ENCODE results near the gene LTBP1. TPM values are rescaled to one million over a fixed set of nuclear protein-coding genes. Genes with fewer than 3 reads are reported as not detected.

Gene LTBP1
- total RNA-seq, 1 experiment from 2014 or later = 28.5 TPM

DNA sequence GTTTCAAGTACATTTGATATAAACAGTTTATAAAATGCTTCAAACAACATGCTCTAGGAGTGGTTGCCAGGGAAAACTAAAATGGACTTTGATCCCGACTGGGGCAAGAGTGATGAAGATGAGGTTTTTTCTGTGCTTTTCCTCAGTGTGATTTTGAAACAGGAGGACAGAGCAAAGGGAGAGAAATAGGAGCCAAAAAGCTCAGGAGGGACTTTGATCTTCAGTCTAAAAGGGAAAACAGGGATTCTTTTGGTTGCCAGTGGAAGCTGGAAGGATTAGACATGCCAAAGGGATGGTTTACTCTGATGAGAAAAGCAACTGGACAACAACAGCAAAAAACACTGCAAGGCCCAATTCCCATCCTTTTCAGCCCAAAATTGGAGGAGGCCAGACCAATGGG is 95.5 kb downstream of the LTBP1 start:
- Histone ChIP-seq H3K14ac (ENCODE audit: insufficient read depth, low read length) (no peak overlapping the region), H3K23ac (ENCODE audit: insufficient read length, low read depth, low read length) (no peak overlapping the region), H4K5ac (ENCODE audit: insufficient read length, low read depth, low read length) (no peak overlapping the region), H3K18ac (ENCODE audit: insufficient read length, low read depth, low read length) (no peak overlapping the region), H3K27me3 (ENCODE audit: insufficient read depth, low read length) (no peaks in the 10 kb centered on the region), H3K27ac (ENCODE audit: insufficient read length, low read depth, low read length) (no peak overlapping the region), H3K56ac (ENCODE audit: insufficient read length, low read depth, low read length) (no peak overlapping the region), H2BK5ac (ENCODE audit: insufficient read length, low read length) (no peak overlapping the region), H2BK12ac (ENCODE audit: insufficient read length, low read depth, low read length) (no peak overlapping the region), H2BK15ac (ENCODE audit: low read depth, low read length) (no peak overlapping the region), H3K4me1 (ENCODE audit: insufficient read depth, low read length) (no peaks in the 10 kb centered on the region), H2AFZ (ENCODE audit: low read length) (no peak overlapping the region), H3K4ac (ENCODE audit: low read depth, low read length) (no peak overlapping the region), H3K4me2 (ENCODE audit: insufficient read depth, insufficient read length, low read length) (no peak overlapping the region), H4K20me1 (ENCODE audit: control insufficient read depth, insufficient read depth, insufficient read length) (no peaks in the 10 kb centered on the region), H4K8ac (replicated peaks; ENCODE audit: insufficient read length, low read depth, low read length) (no peak overlapping the region), H3K79me2 (ENCODE audit: insufficient read depth, low read length) (0 out of 2 replicates have a peak, but pooled peaks cover 3% of the 10 kb centered on the region), H3K23me2 (ENCODE audit: insufficient read length, low read depth, low read length, poor library complexity, severe bottlenecking) (no peaks in the 10 kb centered on the region), H2BK20ac (ENCODE audit: low read depth, low read length, poor library complexity, severe bottlenecking) (no peak overlapping the region), H2AK5ac (ENCODE audit: insufficient read length, low read length) (no peak overlapping the region), H4K91ac (ENCODE audit: insufficient read length, low read depth, low read length) (no peak overlapping the region), H3K9me3 (ENCODE audit: control insufficient read depth, low read depth, low read length) (no peaks in the 10 kb centered on the region), H3K79me1 (ENCODE audit: insufficient read depth, low read depth, low read length, poor library complexity, severe bottlenecking) (no peaks in the 10 kb centered on the region), H2BK120ac (ENCODE audit: low read depth, low read length, poor library complexity, severe bottlenecking) (no peak overlapping the region), H3K9ac (ENCODE audit: extremely low read depth, insufficient read length, low read length) (no peak overlapping the region), H3T11ph (ENCODE audit: low read length) (no peak overlapping the region)
- no peaks in the 10 kb centered on the region for H3K9me3 Mint-ChIP-seq
- no peak overlapping the region; a peak in 1 of 5 replicates for H3K4me3 Mint-ChIP-seq
- no peak for DNase-seq
- H3K36me3 Mint-ChIP-seq (ENCODE audit: insufficient read depth in 1 of 3, low read depth in 3 of 3) = no peaks in the 10 kb centered on the region
- peaks cover 4% of the 10 kb centered on the region in 2 experiments; a peak in 2 of 4 replicates for H3K4me1 Mint-ChIP-seq
- TF ChIP-seq, protein P1, sequence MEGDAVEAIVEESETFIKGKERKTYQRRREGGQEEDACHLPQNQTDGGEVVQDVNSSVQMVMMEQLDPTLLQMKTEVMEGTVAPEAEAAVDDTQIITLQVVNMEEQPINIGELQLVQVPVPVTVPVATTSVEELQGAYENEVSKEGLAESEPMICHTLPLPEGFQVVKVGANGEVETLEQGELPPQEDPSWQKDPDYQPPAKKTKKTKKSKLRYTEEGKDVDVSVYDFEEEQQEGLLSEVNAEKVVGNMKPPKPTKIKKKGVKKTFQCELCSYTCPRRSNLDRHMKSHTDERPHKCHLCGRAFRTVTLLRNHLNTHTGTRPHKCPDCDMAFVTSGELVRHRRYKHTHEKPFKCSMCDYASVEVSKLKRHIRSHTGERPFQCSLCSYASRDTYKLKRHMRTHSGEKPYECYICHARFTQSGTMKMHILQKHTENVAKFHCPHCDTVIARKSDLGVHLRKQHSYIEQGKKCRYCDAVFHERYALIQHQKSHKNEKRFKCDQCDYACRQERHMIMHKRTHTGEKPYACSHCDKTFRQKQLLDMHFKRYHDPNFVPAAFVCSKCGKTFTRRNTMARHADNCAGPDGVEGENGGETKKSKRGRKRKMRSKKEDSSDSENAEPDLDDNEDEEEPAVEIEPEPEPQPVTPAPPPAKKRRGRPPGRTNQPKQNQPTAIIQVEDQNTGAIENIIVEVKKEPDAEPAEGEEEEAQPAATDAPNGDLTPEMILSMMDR (conservative IDR thresholded peaks at IDR 0.05) = no peak
- no peaks in the 10 kb centered on the region for H3K27me3 Mint-ChIP-seq (ENCODE audit: low read depth)
- no CpG with 5 or more reads among the region's 1 CpG for WGBS (ENCODE audit: extremely low coverage, insufficient read length, low lambda C conversion rate)
- no peak overlapping the region for H3K27ac Mint-ChIP-seq
